ENCODE results near the gene PIMREG. TPM values are rescaled to one million over a fixed set of nuclear protein-coding genes. Genes with fewer than 3 reads are reported as not detected.
A peak's percentile ranks its signal among the peaks of the same experiment; 100 is the strongest.
"Not testable (repeated sequence)": the region's sequence is repeated elsewhere in the genome, so short reads cannot be mapped to it uniquely, and the experiment has no call there.

The PIMREG gene
- total RNA-seq, 1 donor from 2014 or later = 0.40 TPM

DNA sequence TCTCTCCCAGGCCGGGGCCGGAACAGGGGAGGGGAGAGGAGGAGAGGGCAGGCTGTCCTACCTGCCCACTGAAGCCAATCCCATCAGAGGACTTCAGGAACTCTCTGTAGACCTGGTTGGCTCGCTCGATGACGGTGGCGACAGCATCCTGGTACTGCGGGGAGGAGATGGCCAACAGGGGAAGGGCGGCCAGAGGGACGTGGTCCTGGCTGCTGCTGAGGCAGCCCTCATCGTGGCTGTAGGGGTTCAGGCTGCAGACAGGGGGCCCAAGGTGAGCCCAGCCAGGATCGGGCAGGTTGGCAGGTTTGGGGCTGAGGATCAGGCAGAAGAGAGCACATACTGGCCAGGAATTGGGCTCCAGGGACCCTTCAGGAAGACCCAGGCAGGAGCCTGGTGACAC is 34.2 kb downstream of the PIMREG start:
- DNase-seq (ENCODE audit: low read depth) = no peak

DNA sequence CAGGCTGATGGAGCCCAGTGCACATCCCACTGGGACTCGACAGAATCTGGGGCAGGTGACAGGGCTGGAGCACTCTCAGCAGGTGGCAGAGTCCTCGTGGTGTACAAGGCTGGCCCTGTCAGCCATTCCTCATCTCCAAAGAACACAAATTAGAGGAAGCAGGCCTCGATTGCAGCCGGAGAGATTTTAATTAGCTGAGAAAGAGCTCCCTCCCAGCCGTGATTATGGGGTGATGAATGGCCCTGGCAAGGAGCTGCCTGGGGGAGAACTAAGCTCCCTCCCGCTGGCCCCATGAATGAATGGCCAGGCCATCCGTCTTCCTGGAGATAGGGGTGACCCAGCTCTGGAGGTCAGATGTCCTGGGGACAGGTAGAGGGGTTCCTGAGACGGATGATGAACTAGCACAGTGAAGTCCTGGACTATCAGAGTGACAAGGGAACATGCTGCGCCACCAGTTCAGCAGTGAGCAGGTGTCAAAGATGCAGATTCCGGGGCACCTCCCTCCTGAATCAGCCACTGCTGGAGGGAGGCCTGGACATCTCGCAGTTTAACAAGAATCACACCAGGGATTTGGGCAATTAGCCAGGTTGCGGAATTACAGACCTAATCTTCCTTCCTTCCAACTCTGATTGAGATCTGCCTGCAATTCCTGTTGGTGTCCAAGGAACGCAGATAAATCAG is 35.5 kb downstream of the PIMREG start:
- DNase-seq (ENCODE audit: low read depth) = no peak

DNA sequence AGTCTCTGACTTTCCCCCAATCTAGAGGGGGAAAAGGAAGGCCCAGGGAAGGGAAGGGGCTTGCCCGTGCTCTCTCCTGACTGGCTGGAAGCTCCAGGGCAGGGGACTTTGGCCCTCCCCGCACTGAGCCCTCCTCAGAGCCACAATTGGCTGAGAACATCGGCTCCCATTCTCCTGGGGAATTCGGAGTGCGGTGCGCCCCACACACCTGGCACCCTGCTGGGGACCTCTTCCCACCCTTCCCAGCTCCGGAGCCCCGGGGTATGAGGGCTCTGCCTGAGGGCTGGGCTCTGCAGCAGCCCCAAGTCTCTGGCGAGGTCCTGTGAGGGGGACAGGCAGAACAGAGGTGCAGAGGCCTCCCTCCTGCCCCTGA is 36.0 kb downstream of the PIMREG start:
- DNase-seq (ENCODE audit: low read depth) = no peak

DNA sequence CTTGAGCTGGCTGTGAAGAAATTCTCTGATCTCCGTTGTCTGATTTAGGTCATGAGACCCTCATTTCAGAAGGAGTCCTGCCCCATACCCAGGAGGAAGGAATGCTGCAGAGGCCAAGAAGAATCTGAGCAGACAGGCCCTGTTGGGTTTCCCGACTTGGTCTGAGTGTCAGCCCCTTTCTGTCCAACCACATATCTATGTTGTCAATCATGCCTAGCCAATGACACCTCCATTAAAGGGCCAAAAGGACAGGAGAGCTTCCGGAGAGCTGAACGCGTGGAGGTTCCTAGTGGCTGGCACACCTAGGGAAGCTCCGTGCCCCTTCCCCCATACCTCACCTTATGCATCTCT is 37.8 kb downstream of the PIMREG start:
- DNase-seq (ENCODE audit: low read depth) = no peak

DNA sequence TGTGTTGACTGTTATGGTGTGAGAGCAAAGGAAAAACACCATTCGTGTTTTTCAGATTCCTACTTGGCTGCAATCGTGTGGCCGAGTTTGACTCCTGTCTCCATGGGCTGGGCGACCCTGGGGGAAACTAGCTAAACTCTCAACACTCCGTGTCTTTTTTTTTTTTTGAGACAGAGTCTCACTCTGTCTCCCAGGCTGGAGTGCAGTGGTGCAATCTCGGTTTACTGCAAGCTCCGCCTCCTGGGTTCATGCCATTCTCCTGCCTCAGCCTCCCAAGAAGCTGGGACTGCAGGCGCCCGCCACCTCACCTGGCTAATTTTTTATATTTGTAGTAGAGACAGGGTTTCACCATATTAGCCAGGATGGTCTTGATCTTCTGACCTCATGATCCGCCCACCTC is 38.5 kb downstream of the PIMREG start:
- DNase-seq (ENCODE audit: low read depth) = not testable (repeated sequence)

DNA sequence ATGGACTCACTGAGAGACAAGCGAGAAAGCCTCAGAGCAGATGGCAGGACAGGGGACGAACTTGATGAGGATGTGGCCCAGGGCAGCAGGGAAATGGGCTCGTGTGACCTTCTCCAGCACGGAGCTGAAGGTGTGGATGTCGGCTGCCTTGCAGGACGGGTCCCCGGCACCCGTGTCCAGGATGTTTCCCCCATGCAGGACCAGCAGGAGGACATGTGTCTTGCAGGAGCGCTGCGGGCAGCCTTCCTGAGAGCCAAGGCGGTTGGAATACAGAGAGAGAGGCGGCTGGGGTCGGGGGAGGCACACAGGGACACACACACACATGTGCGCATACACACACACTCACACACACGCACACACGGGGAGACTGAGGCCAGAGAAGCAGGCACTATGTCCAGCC is 39.3 kb downstream of the PIMREG start:
- DNase-seq (ENCODE audit: low read depth) = no peak

DNA sequence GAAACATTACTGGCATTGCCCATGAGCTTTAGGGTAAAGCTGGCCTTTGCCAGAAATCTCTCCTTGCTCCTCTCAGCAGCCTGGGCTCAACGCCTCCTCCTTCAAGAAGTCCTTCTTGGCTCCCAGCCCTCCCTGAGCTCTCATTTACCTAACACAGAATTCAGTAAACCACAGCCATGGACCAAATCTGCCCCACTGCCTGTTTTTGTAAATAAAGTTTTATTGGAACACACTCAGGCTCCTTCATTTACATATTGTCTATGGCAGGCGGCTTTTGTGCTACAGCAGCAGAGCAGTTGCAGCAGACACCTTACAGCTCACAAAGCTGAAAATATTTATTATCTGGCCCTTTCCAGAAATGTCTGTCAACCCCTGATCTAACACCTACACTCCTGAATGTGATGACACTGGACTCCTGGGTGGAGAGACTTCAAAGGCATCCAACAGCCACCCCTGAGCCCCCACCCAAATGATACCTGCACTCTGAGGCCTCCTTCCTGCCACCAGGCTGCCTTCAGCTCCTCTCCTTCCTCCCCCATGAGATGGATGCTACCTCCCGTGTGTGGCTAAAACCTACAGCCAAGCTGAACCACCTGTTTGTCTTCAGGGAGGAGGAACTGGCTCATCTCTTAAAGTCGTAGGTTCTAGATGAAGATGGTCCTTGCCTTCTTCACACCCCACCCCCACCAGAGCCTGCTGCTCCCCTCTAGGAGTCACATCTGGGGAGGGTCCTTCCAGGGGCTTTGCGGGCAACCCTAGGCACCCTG is 41.6 kb downstream of the PIMREG start:
- no peak for DNase-seq (ENCODE audit: low read depth)

DNA sequence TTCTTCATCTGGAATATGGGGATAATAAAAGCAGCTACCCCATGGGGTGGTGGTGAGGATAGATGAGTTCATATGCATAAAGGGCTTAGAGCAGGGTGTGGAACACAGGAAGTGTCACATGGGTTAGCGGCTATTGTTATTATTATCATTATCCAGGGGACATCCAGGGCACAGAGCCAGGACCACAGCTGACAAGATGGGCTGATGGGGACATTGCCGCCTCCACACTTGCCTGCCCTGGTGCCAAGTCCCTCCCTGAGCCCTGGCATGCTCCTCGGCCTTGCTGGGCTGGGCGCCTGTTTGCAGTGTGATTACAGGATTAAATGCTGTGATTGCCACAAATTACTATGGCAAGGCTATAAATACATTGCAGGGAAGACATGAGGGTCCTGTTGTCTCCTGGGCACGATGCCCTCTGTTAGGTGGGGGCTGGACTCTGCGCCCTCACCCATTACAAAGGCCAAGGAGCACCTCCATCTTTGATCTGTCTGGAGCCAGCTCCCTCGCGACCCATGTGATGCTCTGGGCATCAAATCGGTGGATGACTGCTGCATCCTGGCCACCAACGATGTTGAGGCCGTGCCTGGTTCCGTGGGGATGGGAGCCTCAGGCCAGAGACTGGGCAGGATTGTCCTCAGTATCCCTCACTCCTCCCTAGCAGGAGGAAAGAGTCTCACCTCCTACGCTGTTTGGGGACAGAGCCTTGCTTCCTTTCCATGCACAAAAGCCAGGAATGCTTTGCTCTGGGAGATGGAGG is 43.2 kb downstream of the PIMREG start:
- DNase-seq (ENCODE audit: low read depth) = no peak

DNA sequence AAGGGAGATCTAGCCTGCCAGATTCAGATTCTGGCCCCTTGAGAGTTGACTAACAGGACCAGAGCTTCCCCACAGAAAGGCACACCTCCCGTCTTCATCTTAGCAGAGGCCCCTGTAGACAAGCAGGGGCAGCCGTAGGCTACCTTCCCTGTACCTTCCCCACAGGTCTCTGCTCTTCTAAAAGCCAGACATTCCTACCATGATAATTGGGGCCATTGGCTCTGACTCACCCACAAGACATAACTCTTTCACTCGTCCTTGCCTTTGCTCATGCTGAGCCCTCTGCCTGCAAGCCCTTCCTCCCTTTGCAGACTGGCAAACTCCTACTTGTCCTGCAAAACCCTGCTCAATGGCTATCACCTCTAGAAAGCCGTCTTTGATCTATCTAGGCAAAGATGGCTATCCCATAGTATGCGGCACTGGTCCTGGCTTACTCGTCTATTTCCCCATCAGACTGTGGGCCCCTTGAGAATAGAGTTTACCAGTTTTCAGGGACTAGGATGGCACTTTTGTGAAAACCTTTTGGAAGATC is 43.8 kb downstream of the PIMREG start:
- DNase-seq (ENCODE audit: low read depth) = no peak

DNA sequence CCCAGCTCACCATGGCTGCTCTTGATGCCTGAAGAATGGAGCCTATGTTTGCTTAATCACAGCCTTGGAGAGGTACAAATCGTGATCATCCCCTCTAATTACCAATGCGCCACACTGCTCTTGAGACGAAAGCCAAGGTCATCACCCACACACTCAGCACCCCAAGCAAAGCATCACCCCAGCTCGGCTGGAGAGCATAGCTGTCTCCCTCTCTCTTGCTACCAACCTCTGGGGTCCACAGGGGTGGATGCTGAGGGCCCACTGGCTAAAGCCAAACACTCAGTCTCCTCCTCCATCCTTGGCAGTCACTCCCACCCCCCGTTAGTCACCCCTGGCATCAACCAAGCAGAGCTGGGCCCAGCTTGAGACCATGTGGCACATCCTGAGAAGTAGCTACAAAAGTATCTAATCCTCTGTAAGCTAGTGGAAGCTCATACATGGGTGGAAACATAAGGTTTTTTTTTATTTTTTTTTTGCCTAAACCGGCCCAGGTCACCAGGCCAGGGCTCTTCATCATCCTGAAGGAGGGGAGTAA is 44.8 kb downstream of the PIMREG start:
- DNase-seq (ENCODE audit: low read depth) = no peak

DNA sequence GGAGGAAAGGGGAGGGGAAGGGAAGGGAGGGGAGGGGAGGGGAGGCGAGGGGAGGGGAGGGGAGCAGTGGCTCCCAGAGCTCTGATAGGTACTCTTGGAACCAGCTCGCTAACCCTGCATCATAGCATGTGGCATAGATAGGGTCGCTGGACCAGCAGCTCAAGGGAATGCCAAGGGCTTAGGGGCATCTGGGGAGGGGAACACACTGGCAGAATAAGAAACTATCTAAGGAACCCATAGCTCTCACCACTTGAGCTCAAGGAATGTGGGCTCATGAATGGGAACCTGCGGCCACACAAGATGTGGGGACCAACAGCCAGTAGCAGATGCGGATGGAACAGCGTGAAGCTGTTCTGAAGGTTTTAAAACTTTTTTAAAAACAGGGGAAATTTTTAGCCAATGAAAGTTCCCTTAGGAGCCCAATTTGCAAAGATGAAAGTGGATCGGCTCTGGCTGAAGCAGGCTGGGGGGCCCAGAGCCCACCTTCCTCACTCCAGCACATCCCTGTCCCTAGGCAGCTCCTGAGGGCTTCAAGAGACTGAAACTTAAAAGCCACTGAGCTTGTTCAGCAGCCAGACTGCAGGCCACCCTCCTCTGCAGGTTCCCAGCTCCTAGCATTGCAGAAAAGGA is 46.9 kb downstream of the PIMREG start:
- DNase-seq (ENCODE audit: low read depth) = no peak

DNA sequence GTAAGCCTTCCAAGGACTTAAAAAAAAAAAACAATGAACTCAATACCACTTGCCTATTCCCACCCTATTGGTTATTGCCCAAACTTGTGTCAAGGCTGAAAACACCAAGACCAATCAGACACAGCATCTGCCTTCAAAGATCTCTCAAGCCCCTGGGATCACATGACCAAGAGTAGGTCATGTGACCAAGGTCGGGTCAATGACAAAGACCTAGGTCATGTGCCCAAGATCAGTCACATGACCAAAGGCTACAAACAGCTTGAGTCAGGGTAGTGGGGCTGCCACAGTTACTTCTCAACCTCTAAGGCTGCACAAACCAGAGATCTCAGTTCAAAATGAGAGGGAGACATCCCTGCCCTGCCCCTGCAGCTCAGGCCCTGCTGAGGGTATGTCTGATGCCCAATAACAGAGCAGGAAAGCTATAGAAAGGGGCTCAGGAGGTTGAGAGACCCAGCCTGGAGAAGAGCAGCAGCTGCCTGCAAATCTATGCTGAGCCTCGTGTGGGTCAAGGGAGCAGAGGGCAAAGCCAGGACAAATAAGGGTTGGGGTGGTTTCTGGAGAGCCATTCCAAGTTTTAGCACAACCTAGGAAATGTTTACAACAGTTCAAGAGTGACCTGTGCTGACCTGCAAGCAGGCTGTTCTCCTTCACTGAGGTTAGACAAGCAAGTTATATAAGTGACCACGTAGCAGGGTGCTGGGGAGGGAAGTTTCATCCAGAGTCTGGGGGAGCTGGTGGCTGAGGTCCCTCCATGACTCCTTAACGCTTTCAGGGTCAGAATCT is 48.8 kb downstream of the PIMREG start:
- no peak for DNase-seq (ENCODE audit: low read depth)

DNA sequence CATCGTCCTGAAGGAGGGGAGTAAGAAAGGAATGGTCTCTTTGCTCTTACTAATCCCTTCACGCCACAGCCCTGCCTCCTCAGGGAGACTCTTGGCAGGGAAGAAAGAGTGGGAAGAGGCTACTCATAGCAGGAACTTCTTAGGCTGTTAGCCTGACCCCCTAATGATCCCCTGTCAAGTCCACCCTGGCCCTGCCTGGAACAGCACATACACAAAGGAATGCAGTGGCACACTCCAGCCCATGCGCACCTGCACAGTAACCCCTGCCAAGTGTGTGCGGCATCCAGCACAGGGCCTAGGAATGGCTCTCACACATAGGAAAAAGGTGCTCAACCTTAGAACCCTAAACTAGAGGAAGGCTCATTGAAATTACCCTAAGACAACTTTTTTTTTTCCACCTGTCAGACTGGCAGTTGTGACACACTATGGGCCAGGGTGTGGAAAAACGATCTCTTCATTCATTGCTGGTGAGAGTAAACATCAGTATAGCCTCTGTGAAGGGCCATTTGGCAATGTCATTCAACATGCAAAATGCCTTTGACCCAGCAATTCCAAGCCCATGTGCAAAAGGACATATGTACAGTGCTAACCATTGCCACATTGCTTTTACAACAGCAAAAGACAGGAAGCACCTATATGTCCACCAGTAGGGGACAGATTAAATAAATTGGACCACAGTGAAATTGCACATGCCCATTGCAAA is 50.1 kb downstream of the PIMREG start:
- peak; percentile 36 for DNase-seq (ENCODE audit: low read depth)

DNA sequence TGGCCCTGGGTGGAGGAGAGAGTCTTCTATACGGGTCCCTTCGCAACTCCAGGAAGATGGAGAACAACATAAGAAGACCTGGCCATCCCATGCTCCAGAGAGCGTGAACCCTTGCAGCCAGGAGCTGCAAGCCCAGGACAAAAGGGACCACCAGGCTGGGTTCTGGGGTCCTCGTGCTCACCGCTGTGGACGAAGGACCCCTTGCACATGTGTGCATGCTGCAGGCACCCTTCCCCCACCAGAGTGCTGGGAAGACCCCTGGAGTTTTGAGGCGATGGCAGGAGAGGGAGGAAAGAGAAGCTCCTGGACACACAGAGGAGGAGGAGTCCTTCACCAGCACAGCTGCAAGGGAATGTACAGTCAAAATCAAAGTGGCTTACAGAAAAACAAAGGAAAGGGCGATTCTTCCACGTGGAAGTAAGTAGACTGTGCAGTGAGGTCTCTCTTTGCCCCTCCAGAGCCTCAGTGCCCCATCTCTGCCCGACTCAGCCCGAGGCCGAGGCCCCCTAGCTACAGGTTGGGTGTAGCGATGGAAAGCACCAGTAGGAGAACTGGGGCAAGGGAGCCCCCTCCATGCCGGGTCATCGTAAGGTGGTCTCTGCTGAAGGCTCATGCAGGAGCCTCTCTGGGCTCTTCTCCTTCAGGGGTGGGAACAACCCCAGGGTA is 51.3 kb downstream of the PIMREG start:
- no peak for DNase-seq (ENCODE audit: low read depth)

DNA sequence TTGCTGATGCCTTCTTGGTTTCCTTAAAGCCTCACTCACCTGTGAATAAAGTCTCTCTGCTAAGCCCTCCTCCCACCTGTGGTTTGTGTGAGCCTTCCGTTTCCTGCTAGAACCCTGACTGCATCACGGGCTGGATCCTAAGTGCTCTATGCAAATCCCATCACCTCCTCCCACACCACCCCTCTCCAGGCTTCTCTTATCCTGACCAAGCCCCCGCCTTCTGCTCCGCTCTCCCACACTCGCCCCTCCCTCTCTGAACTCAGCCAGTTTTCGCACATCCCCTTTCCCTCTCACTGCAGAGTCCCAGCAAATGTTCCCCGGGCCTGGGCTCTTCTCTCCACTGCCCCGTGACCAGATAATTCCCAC is 51.8 kb downstream of the PIMREG start:
- DNase-seq (ENCODE audit: low read depth) = no peak

DNA sequence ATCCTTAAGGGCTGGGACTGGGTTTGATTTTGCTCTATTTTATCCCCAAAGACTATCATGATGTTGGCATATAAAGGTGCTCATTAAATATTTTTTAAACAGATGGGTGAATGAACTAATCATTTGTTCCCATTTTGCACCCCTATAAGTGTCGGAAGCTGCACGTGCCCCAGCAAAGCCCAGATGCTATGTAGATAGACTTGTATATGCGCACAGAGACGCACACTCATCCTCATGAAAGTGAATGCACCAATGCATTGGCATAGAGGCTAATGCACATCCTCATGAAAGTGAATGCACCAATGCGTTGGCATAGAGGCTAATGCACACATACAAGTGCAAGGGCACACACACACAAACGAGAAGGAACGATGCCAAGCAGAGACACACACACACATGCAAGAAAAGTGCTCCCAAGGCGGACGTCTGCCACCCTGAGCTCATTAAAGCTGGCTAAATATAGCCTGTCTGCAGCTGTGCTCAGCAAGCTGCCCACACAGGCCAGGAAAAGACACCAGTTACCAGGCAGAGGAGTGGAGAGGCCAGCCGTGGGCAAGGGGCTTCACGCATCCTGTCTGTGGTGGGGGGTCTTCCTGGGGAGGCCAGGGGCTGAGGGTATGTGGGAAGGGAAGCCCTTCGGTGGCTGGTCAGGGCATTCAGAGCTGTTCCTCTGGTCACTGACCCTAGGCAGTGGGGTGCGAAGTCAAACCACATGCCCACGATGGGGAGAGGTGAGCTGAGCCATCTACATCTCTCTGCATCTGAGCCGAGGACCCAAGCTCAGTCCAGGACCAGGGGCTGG is 52.6 kb downstream of the PIMREG start:
- DNase-seq (ENCODE audit: low read depth) = no peak

DNA sequence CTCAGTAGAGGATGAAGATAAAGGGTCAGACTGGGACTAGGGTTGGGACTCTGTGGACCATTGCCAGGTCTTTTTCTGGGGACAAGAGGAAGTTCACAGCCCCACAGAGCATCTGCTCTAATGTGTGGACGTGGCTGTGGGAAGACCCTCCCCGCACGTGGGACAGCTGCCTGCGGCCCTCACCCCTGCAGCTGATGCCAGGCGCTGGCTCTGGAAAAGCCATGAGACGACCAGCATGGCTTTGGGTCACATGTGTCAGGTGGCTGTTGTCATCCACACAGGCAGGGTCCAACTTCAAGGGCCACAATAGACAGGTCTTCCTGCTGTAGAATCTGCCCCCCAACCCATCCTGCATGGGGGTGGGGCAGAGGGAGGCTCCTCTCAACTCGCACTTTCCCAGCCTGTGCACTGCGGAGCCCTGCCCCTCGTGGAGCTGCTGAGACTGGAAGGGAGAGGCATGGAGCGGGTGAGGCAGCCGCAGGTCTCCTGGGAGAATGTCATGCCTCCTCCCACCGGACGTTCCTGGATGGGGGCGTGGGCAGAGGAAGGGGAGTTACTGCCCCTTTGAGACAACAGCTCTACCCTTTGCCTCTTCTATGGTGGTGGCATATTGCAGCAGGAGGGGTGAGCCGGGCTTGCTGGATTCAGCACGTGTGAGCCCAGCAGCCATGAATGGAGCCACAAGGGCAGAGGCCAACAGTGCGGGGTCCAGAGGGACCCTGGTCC is 53.4 kb downstream of the PIMREG start:
- DNase-seq (ENCODE audit: low read depth) = no peak

DNA sequence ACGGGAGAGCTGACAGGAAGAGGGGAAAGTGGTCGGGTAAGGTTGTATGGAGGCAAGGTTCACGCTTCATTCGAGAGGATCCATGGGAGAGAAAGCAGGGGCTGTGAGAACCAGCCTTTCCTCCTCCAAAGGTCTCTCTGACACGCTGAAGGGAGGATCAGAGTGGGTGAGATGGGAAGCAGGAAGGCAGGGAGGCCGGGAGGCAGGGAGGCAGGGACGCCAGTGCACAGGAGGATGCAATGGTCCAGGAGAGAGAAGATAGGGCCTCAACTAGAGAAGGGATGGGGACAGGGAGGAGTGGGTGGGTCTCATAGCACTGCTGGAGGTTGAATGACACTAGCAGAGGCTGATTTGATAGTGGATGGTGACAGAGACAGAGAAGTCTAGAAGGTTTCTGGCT is 54.1 kb downstream of the PIMREG start:
- no peak for DNase-seq (ENCODE audit: low read depth)
